ENCODE results near the gene IL3.

DNA sequence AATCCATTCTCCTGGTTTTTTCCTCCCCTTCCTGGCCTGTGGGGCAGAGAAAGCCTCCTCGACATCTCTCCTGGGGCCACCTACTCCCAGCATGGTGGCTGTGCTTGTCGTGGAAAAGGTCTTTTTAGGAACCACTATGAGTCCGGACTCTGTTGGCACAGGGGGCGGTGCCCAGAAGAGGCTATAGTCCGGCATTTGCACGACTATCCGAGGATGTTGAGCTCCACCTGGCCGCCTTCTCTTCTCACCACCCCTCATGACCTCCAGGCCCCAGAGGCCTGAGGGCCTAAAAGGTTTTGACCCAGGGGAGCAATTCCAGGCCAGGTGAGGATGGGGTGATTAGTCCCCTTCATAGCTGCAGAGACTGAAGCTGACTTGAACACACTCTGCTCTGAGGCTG lies 27.2 kb downstream of the IL3 start:
- TF ChIP-seq EZH2 (IDR thresholded peaks at IDR 0.05; ENCODE audit: borderline replicate concordance) (no peak), EZH2phosphoT487 (IDR thresholded peaks at IDR 0.05; ENCODE audit: low read depth, severe bottlenecking, unreplicated experiment) (no peak)
- TF ChIP-seq, protein P1, sequence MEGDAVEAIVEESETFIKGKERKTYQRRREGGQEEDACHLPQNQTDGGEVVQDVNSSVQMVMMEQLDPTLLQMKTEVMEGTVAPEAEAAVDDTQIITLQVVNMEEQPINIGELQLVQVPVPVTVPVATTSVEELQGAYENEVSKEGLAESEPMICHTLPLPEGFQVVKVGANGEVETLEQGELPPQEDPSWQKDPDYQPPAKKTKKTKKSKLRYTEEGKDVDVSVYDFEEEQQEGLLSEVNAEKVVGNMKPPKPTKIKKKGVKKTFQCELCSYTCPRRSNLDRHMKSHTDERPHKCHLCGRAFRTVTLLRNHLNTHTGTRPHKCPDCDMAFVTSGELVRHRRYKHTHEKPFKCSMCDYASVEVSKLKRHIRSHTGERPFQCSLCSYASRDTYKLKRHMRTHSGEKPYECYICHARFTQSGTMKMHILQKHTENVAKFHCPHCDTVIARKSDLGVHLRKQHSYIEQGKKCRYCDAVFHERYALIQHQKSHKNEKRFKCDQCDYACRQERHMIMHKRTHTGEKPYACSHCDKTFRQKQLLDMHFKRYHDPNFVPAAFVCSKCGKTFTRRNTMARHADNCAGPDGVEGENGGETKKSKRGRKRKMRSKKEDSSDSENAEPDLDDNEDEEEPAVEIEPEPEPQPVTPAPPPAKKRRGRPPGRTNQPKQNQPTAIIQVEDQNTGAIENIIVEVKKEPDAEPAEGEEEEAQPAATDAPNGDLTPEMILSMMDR (IDR thresholded peaks at IDR 0.05; ENCODE audit: poor library complexity), result no peak

Data from hepatocyte (in vitro differentiated cells).